Mammary epithelial cell (primary cell): ENCODE data around the gene PARD3B.

Experiments used
- CTCF ChIP-seq, 2 donors: IDR thresholded peaks in 1 of 2; conservative IDR thresholded peaks in 1 of 2; 2 replicates each; pipeline ENCODE4 v1.5.1; 2011 to 2012; ENCODE audit warnings: inconsistent platforms in 2 of 2, low read length in 2 of 2, mild to moderate bottlenecking in 2 of 2, control low read depth in 1 of 2, low read depth in 1 of 2; ENCODE audit not compliant: insufficient read depth in 1 of 2; ENCODE audit errors: extremely low read depth in 1 of 2
- EZH2 ChIP-seq: IDR thresholded peaks from 2 replicates; pipeline ENCODE4 v1.6.1; 2012; ENCODE audit warnings: low read length, inconsistent platforms, borderline replicate concordance

GRCh38 chr2:204824751-204825453 lies 279.6 kb downstream of the PARD3B start:
- TF ChIP-seq CTCF (conservative IDR thresholded peaks at IDR 0.05 in 1 of 2, IDR thresholded peaks at IDR 0.05 in 1 of 2; ENCODE audit: extremely low read depth in 1 of 2, insufficient read depth in 1 of 2, low read depth in 1 of 2, low read length in 2 of 2) (no peak), EZH2 (no peak)
